ENCODE results near the gene KLF4. TPM values are rescaled to one million over a fixed set of nuclear protein-coding genes. Genes with fewer than 3 reads are reported as not detected.

The KLF4 gene
- total and polyA plus RNA-seq, 2 of the 13 experiments (the other 11 are each of a cell fraction or from before 2014, with no cell fraction given) = 0.20 to 0.37 TPM

DNA sequence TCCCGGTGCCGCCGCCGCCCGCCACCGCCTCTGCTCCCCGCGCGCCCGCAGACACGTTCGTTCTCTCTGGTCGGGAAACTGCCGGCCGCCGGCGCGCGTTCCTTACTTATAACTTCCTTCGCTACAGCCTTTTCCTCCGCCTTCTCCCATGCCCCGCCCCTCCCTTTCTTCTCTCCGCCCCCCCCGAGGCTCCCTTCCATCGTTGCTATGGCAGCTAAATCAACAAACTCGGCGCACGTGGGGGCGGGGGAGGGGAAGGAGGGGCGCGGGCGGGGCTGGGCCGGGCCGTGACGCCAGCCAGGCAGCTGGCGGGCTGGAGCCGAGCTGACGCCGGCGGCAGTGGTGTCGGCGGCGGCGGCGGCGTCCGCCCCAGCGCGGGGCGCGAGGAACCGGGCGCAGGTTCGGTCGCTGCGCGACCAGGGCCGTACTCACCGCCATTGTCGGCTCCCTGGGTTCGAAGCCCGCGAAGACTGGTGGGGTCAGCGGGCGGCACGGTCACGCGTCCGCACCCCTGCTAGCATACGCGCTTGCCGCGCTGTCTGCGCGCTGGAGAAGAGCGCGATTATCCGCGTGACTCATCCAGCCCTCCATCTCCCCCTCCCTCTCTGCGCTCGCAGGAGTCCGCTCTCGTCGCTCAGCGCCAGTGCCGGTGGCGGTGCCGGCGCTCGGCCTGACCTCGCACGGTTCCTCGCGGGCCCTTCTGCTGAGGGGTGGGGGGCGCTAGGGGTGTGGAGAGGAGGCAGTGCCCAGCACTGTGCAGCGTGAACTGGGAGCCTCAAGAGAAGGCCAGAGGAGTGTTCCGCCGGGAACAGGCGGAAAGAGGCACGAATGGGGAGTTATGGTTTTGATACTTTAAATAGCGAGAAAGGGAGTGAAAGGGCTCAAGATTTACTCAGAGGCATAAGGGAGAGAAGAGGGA, at the start of gene KLF4 (continued):
- TF ChIP-seq EHMT2 (IDR thresholded peaks at IDR 0.05; ENCODE audit: borderline replicate concordance, low read depth, low read length) = no peak
- TF ChIP-seq ZNF878 (CRISPR knock-in tag; IDR thresholded peaks at IDR 0.05) = no peak
- no peak for TF ChIP-seq DPF2 (CRISPR knock-in tag; IDR thresholded peaks at IDR 0.05; ENCODE audit: borderline replicate concordance, low read depth)
- TF ChIP-seq ZNF33A (CRISPR knock-in tag; IDR thresholded peaks at IDR 0.05; ENCODE audit: borderline replicate concordance) = no peak
- no peak for TF ChIP-seq RORA (CRISPR knock-in tag; IDR thresholded peaks at IDR 0.05)
- TF ChIP-seq RARG (CRISPR knock-in tag; IDR thresholded peaks at IDR 0.05; ENCODE audit: low read depth) = no peak
- TF ChIP-seq NRL (CRISPR knock-in tag; IDR thresholded peaks at IDR 0.05; ENCODE audit: borderline replicate concordance) = no peak
- TF ChIP-seq, protein P1, sequence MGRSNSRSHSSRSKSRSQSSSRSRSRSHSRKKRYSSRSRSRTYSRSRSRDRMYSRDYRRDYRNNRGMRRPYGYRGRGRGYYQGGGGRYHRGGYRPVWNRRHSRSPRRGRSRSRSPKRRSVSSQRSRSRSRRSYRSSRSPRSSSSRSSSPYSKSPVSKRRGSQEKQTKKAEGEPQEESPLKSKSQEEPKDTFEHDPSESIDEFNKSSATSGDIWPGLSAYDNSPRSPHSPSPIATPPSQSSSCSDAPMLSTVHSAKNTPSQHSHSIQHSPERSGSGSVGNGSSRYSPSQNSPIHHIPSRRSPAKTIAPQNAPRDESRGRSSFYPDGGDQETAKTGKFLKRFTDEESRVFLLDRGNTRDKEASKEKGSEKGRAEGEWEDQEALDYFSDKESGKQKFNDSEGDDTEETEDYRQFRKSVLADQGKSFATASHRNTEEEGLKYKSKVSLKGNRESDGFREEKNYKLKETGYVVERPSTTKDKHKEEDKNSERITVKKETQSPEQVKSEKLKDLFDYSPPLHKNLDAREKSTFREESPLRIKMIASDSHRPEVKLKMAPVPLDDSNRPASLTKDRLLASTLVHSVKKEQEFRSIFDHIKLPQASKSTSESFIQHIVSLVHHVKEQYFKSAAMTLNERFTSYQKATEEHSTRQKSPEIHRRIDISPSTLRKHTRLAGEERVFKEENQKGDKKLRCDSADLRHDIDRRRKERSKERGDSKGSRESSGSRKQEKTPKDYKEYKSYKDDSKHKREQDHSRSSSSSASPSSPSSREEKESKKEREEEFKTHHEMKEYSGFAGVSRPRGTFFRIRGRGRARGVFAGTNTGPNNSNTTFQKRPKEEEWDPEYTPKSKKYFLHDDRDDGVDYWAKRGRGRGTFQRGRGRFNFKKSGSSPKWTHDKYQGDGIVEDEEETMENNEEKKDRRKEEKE (IDR thresholded peaks at IDR 0.05) = no peak
- TF ChIP-seq ZNF891 (CRISPR knock-in tag; IDR thresholded peaks at IDR 0.05) = no peak
- TF ChIP-seq, protein P2, sequence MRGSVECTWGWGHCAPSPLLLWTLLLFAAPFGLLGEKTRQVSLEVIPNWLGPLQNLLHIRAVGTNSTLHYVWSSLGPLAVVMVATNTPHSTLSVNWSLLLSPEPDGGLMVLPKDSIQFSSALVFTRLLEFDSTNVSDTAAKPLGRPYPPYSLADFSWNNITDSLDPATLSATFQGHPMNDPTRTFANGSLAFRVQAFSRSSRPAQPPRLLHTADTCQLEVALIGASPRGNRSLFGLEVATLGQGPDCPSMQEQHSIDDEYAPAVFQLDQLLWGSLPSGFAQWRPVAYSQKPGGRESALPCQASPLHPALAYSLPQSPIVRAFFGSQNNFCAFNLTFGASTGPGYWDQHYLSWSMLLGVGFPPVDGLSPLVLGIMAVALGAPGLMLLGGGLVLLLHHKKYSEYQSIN (CRISPR knock-in tag; IDR thresholded peaks at IDR 0.05; ENCODE audit: borderline replicate concordance) = no peak
- TF ChIP-seq ZNF20 (CRISPR knock-in tag; IDR thresholded peaks at IDR 0.05) = no peak
- no peak for TF ChIP-seq ZFP36 (IDR thresholded peaks at IDR 0.05; ENCODE audit: borderline replicate concordance, low read depth, low read length, partially characterized antibody)
- TF ChIP-seq RBM39 (IDR thresholded peaks at IDR 0.05; ENCODE audit: low read depth, low read length, poor library complexity, severe bottlenecking) = no peak
- no peak for TF ChIP-seq PHF21A (CRISPR knock-in tag; IDR thresholded peaks at IDR 0.05)
- TF ChIP-seq, protein P3, sequence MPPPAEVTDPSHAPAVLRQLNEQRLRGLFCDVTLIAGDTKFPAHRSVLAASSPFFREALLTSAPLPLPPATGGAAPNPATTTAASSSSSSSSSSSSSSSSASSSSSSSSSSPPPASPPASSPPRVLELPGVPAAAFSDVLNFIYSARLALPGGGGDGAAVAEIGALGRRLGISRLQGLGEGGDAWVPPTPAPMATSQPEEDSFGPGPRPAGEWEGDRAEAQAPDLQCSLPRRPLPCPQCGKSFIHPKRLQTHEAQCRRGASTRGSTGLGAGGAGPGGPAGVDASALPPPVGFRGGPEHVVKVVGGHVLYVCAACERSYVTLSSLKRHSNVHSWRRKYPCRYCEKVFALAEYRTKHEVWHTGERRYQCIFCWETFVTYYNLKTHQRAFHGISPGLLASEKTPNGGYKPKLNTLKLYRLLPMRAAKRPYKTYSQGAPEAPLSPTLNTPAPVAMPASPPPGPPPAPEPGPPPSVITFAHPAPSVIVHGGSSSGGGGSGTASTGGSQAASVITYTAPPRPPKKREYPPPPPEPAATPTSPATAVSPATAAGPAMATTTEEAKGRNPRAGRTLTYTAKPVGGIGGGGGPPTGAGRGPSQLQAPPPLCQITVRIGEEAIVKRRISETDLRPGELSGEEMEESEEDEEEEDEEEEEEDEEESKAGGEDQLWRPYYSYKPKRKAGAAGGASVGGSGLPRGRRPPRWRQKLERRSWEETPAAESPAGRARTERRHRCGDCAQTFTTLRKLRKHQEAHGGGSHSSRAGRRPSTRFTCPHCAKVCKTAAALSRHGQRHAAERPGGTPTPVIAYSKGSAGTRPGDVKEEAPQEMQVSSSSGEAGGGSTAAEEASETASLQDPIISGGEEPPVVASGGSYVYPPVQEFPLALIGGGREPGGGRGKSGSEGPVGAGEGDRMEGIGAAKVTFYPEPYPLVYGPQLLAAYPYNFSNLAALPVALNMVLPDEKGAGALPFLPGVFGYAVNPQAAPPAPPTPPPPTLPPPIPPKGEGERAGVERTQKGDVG (CRISPR knock-in tag; IDR thresholded peaks at IDR 0.05; ENCODE audit: borderline replicate concordance) = no peak
- TF ChIP-seq PCBP2 (optimal IDR thresholded peaks at IDR 0.05; ENCODE audit: low read depth, low read length, poor library complexity, severe bottlenecking) = no peak
- no peak for TF ChIP-seq ZBTB8A (CRISPR knock-in tag; IDR thresholded peaks at IDR 0.05; ENCODE audit: borderline replicate concordance, low read depth)
- TF ChIP-seq, protein P4, sequence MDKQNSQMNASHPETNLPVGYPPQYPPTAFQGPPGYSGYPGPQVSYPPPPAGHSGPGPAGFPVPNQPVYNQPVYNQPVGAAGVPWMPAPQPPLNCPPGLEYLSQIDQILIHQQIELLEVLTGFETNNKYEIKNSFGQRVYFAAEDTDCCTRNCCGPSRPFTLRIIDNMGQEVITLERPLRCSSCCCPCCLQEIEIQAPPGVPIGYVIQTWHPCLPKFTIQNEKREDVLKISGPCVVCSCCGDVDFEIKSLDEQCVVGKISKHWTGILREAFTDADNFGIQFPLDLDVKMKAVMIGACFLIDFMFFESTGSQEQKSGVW (CRISPR knock-in tag; IDR thresholded peaks at IDR 0.05; ENCODE audit: borderline replicate concordance) = no peak
- no peak for TF ChIP-seq ZSCAN25 (CRISPR knock-in tag; IDR thresholded peaks at IDR 0.05)
- no peak for TF ChIP-seq ZNF792 (CRISPR knock-in tag; IDR thresholded peaks at IDR 0.05)

Measured in HepG2 (cell line).